H7 (cell line): ENCODE data around the gene LMNA. TPM values are rescaled to one million over a fixed set of nuclear protein-coding genes. Genes with fewer than 3 reads are reported as not detected.
A peak's percentile ranks its signal among the peaks of the same experiment; 100 is the strongest.

Source experiments
- DNase-seq: peaks from one replicate; pipeline ENCODE4 v3.0.0; 2012
- H3K27me3 ChIP-seq: 2 replicates; pipeline ENCODE4 v1.6.0; 2011; ENCODE audit warnings: mild to moderate bottlenecking, low read length; ENCODE audit not compliant: control insufficient read depth, insufficient read depth
- H3K36me3 ChIP-seq: replicated peaks from 2 replicates; pipeline ENCODE4 v1.5.1; 2011; ENCODE audit warnings: low read length; ENCODE audit not compliant: control insufficient read depth, insufficient read depth
- H3K4me3 ChIP-seq: 2 replicates; pipeline ENCODE4 v1.5.1; 2011; ENCODE audit warnings: low read depth, mild to moderate bottlenecking, control low read depth, low read length, moderate library complexity; ENCODE audit not compliant: insufficient read depth
- total RNA-seq: library from RNA; depleted of rRNA; stranded (reverse); fragments of >200 nt; shearing (Covaris generic); gene quantifications from 2 replicates; pipeline ENCODE4 v1.2.3, GENCODE V29; 2014

LMNA gene
- total RNA-seq, 1 experiment from 2014 or later, result 119 TPM

DNA sequence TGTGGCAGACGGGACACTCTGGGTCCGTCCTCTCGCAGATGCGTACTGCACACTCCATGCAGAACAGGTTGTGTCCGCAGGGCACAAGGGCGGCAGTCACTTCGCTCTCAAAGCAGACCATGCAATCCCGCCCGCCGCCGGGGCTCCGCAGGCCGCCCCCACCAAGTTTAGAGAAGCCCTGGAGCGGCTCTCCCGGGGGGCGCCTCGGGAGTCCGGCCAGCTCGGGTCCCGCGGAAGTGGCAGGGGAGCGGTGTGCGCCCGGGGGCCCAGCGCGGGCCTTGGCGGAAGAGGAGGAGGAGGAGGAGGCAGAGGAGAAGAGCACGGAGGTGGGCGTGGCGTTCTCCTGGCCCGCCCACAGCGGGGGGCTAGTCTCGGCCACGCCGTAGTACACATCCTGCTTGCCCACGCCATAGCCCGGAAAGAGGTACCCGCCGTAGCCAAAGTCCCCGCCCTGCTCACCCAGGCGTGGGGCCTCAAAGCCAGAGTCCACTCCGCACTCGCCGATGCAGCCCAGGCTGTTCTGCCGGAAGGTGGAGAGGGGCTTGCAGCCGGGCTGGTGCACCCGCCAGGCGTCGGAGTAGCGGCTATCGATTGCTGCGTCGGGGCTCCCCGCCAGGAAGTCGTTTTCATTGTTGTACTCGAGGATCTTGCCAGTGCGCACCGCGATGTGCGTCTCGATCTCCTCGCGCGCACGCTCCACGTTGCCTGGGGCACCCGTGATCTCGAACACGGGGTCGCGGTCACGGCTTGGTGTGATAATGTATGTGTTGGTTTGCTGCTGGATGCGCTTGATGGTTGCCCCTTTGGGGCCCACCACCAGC is 37.7 kb upstream of the LMNA start:
- peaks cover 13% of the 10 kb centered on the region for H3K36me3 ChIP-seq
- H3K4me3 ChIP-seq, result peak overlapping the region; percentile 30
- peak; percentile 88 for DNase-seq
- H3K27me3 ChIP-seq, result no peaks in the 10 kb centered on the region

- no peaks in the 10 kb centered on the region for H3K27me3 ChIP-seq
- peak overlapping the region; percentile 18 for H3K4me3 ChIP-seq
- no peak for DNase-seq
- H3K36me3 ChIP-seq, result peaks cover 13% of the 10 kb centered on the region
Measured at GRCh38 chr1:156077430-156077760, 37.1 kb upstream of the LMNA start.

GRCh38 chr1:156078728-156079127 is 35.8 kb upstream of the LMNA start:
- no peak for DNase-seq
- H3K27me3 ChIP-seq, result no peaks in the 10 kb centered on the region
- peaks cover 9% of the 10 kb centered on the region for H3K36me3 ChIP-seq
- no peak overlapping the region for H3K4me3 ChIP-seq

GRCh38 chr1:156079762-156080161 is 34.7 kb upstream of the LMNA start:
- Histone ChIP-seq H3K4me3 (peak overlapping the region; percentile 96), H3K36me3 (peaks cover 9% of the 10 kb centered on the region), H3K27me3 (no peaks in the 10 kb centered on the region)
- no peak for DNase-seq

GRCh38 chr1:156080241-156080862 is 34.2 kb upstream of the LMNA start:
- peaks cover 9% of the 10 kb centered on the region for H3K36me3 ChIP-seq
- H3K4me3 ChIP-seq, result peak overlapping the region; percentile 96
- DNase-seq, result peak; percentile 79
- no peaks in the 10 kb centered on the region for H3K27me3 ChIP-seq

- peak; percentile 69 for DNase-seq
- Histone ChIP-seq H3K36me3 (peaks cover 6% of the 10 kb centered on the region), H3K27me3 (no peaks in the 10 kb centered on the region), H3K4me3 (peak overlapping the region; percentile 96)
Measured at GRCh38 chr1:156080863-156081179, 33.7 kb upstream of the LMNA start.

DNA sequence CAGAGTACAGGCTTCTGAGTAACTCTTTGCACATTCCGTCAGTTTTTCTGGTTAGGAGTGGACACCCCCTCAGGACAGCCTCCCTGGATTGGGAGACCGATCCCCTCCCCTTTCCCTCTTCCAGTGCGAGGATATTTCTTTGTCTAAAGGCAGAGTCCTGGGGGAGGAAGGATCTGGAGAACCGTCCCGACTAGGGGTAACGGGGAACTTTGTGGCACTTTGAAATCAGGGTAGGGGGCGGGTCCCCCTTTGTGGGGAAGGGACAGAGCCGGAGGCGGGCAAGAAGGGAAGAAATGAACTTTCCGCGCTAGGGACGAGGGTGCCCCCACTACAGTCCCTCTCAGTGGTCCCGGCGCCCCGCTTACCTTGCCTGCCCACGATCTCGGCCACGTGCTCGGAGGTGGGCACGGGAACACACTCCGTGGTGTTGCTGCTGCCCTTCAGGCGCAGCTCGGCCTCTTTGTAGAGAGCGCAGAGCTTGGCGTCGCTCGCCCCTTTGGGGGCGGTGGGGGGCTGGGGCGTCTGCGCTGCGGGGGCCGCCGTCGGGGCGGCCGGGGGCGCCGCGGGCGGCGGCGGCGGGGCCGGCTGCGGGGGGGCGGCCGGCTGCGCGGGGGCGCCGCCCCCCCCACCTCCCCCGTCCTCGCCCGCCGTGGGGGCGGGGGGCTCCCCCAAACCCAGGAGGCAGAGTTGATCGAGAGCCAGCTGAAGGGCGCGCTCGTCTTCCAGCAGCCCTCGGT is 33.2 kb upstream of the LMNA start:
- H3K4me3 ChIP-seq, result peak overlapping the region; percentile 96
- no peaks in the 10 kb centered on the region for H3K27me3 ChIP-seq
- peaks cover 4% of the 10 kb centered on the region for H3K36me3 ChIP-seq
- DNase-seq, result peak; percentile 76

- peaks cover 3% of the 10 kb centered on the region; the same call in 1 of the 2 replicates for H3K36me3 ChIP-seq
- peak overlapping the region; percentile 96 for H3K4me3 ChIP-seq
- DNase-seq, result peak; percentile 90
- no peaks in the 10 kb centered on the region for H3K27me3 ChIP-seq
Measured at GRCh38 chr1:156081917-156082308, 32.6 kb upstream of the LMNA start.

DNA sequence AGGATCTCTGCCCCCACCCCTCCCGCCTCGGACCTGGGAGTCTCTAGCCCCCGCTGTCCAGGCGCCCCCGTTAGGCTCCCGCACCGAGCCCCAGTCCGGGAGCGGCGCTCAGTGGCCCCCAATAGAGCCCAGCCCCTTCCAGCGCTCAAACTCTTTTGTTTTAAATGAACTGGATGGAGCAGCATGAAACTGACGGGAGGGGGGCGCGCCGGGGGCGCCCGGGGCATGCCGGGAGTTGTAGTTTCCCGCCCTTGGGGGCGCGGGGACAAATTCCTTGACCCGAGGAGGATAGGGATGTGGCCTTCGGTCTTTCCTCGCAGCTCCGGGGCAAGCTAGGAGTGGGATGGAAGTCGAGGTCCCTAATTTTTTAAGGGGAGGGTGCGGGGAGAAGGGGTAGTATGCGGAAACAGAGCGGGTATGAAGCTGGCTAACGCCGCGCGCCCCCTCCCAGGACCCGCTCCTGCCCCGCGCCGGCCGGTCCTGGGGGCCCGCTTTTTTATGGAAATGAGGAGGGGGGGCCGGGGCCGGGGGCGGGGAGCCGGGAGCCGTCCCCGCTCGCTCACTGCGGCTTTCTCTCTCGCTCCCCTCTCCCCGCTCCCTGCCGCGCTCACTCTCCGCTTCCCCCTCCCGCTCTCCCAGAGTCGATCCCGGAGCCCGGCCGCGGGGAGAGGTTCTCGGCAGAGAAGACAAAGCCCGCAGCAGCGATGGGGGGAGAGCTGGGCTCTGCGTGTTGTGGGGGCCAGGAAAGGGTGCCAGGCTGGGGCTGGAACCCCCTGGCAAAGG is 32.0 kb upstream of the LMNA start, which contains the start of gene MEX3A:
MEX3A (minus strand) TSS at position 157 of the 783 bp plus-strand sequence. CDS start 467 bp downstream, outside the sequence.
- Histone ChIP-seq H3K27me3 (no peaks in the 10 kb centered on the region), H3K36me3 (0 out of 2 replicates have a peak, but pooled peaks cover 3% of the 10 kb centered on the region), H3K4me3 (peak within 1 kb of the TSS; percentile 96)
- DNase-seq, result peak; percentile 97

DNA sequence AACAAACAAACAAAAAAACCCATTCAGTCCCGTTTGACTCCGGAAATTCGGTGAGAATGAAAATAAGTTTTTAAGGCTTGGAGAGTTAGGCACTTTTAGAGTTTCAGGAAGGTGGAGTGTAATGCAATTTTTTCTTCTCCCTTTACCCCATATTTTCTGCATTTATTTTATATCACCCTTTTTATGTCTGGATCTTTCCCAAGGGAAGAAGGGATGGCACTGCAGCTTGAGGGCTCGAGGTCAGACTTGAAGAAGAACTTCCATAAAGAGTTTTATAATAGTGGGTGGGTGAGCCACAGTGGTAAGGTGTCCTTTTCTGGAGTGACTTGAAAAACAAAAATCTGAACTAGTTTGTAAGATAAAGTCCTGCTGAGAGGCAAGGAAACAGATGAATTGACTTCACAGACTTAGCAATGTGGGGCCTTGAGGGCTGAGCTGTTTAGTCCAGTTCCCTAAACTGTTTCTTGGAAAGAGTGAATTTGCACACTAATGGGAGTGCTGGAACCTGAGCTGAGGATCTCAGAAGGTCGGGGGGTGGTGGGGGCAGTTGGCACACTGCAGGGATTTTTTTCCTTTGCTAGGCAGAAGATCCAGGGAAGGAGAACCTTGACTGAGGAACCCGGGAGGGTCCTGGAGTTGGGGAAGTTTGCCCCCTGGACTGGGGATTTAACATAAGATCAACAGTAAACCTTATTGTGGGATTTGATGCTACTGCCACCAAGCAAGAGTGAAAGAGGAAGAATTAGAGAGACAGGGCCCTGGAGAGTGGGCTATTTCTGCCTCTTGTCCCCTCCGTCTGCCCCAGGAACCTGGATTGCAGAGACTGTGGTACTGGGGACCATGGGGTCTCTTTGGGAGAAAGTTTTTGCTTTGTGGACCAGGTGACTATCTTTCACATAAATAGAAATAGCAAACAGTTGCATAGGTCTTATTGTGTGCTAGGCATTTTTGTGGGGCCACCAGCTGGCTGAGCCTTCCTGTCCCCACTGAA is 30.4 kb upstream of the LMNA start:
- Histone ChIP-seq H3K4me3 (peak overlapping the region; percentile 96), H3K36me3 (0 out of 2 replicates have a peak, but pooled peaks cover 3% of the 10 kb centered on the region), H3K27me3 (no peaks in the 10 kb centered on the region)
- peak; percentile 43 for DNase-seq

- Histone ChIP-seq H3K27me3 (no peaks in the 10 kb centered on the region), H3K36me3 (no peaks in the 10 kb centered on the region), H3K4me3 (no peak overlapping the region)
- peak; percentile 17 for DNase-seq
Measured at GRCh38 chr1:156086256-156086662, 28.3 kb upstream of the LMNA start.

GRCh38 chr1:156089704-156090103 is 24.8 kb upstream of the LMNA start:
- Histone ChIP-seq H3K36me3 (no peaks in the 10 kb centered on the region; the same call in 1 of the 2 replicates), H3K27me3 (no peaks in the 10 kb centered on the region), H3K4me3 (no peak overlapping the region)
- DNase-seq, result peak; percentile 49

- Histone ChIP-seq H3K4me3 (no peak overlapping the region), H3K27me3 (no peaks in the 10 kb centered on the region), H3K36me3 (no peaks in the 10 kb centered on the region; the same call in 1 of the 2 replicates)
- peak; percentile 32 for DNase-seq
Measured at GRCh38 chr1:156090138-156090839, 24.2 kb upstream of the LMNA start.
